Liver (tissue), 9 donors: ENCODE results near the gene SKOR1. TPM values are rescaled to one million over a fixed set of nuclear protein-coding genes. Genes with fewer than 3 reads are reported as not detected.

Experiments used
- DNase-seq: peaks from one replicate; pipeline ENCODE4 v3.0.0-alpha.2; 2017; ENCODE audit warnings: low spot score
- H3K27ac ChIP-seq, 2 donors: one replicate each; pipeline ENCODE4 v1.7.0; 2013; ENCODE audit warnings: inconsistent platforms in 2 of 2, low read length in 2 of 2, control low read depth in 1 of 2, low read depth in 1 of 2, mild to moderate bottlenecking in 1 of 2
- H3K27me3 ChIP-seq, 4 donors: one replicate each; pipeline versions ENCODE4 v1.6.1 to v1.7.0; 2013; ENCODE audit warnings: low read length in 3 of 4, inconsistent platforms in 1 of 4, mild to moderate bottlenecking in 1 of 4, moderate library complexity in 1 of 4; ENCODE audit not compliant: control insufficient read depth in 4 of 4, insufficient read depth in 4 of 4
- H3K36me3 ChIP-seq, 4 donors: one replicate each; pipeline versions ENCODE4 v1.6.1 to v1.7.0; 2013; ENCODE audit warnings: low read length in 3 of 4, mild to moderate bottlenecking in 3 of 4, low read depth in 1 of 4, moderate library complexity in 1 of 4; ENCODE audit not compliant: control insufficient read depth in 4 of 4, insufficient read depth in 3 of 4
- H3K4me1 ChIP-seq, 4 donors: one replicate each; pipeline versions ENCODE4 v1.6.1 to v1.7.0; 2013; ENCODE audit warnings: low read length in 3 of 4, mild to moderate bottlenecking in 3 of 4, moderate library complexity in 1 of 4; ENCODE audit not compliant: control insufficient read depth in 4 of 4, insufficient read depth in 4 of 4
- H3K4me3 ChIP-seq, 3 donors: one replicate each; pipeline versions ENCODE4 v1.6.1 to v1.7.0; 2013; ENCODE audit warnings: low read length in 3 of 3, control low read depth in 1 of 3, low read depth in 1 of 3, mild to moderate bottlenecking in 1 of 3
- H3K9ac ChIP-seq, 2 donors: one replicate each; pipeline ENCODE4 v1.7.0; 2013; ENCODE audit warnings: low read length in 2 of 2, mild to moderate bottlenecking in 2 of 2, moderate library complexity in 2 of 2, control low read depth in 1 of 2, low read depth in 1 of 2
- H3K9me3 ChIP-seq, 4 donors: one replicate each; pipeline versions ENCODE4 v1.6.1 to v1.7.0; 2013; ENCODE audit warnings: low read length in 3 of 4; ENCODE audit not compliant: control insufficient read depth in 4 of 4
- ATF3 ChIP-seq: IDR thresholded peaks from 2 replicates; pipeline ENCODE4 v1.6.1; 2016; ENCODE audit warnings: antibody characterized with exemption
- CTCF ChIP-seq: fragments of 150-350 bp; IDR thresholded peaks from 2 replicates; pipeline ENCODE4 v1.5.1; 2017; ENCODE audit warnings: improper control_type of control experiment, low read depth, low read length; ENCODE audit not compliant: missing input control
- EGR1 ChIP-seq, 2 donors: IDR thresholded peaks; 2 replicates each; pipeline ENCODE4 v1.6.1; 2016 to 2018; ENCODE audit warnings: antibody characterized with exemption in 2 of 2, low read depth in 2 of 2
- FOXA1 ChIP-seq: IDR thresholded peaks from 2 replicates; pipeline ENCODE4 v1.6.1; 2016; ENCODE audit warnings: antibody characterized with exemption
- FOXA2 ChIP-seq: IDR thresholded peaks from 2 replicates; pipeline ENCODE4 v1.6.1; 2016; ENCODE audit warnings: antibody characterized with exemption
- GABPA ChIP-seq, 2 donors: IDR thresholded peaks in 1 of 2; conservative IDR thresholded peaks in 1 of 2; 2 replicates each; pipeline ENCODE4 v1.6.1; 2016; ENCODE audit warnings: antibody characterized with exemption in 2 of 2, mild to moderate bottlenecking in 1 of 2, moderate library complexity in 1 of 2
- HNF4A ChIP-seq, 2 donors: conservative IDR thresholded peaks; 2 replicates each; pipeline ENCODE4 v1.6.1; 2016; ENCODE audit warnings: antibody characterized with exemption in 2 of 2, mild to moderate bottlenecking in 2 of 2
- JUND ChIP-seq, 2 donors: IDR thresholded peaks; 2 replicates each; pipeline ENCODE4 v1.6.1; 2016; ENCODE audit warnings: antibody characterized with exemption in 2 of 2
- MAX ChIP-seq: IDR thresholded peaks from 2 replicates; pipeline ENCODE4 v1.6.1; 2016; ENCODE audit warnings: antibody characterized with exemption
- NR2F2 ChIP-seq: IDR thresholded peaks from 2 replicates; pipeline ENCODE4 v1.6.1; 2016; ENCODE audit warnings: antibody characterized with exemption
- RAD21 ChIP-seq, 2 donors: IDR thresholded peaks; 2 replicates each; pipeline ENCODE4 v1.6.1; 2016; ENCODE audit warnings: antibody characterized with exemption in 2 of 2, mild to moderate bottlenecking in 2 of 2
- RXRA ChIP-seq, 2 donors: IDR thresholded peaks; 2 replicates each; pipeline ENCODE4 v1.6.1; 2017 to 2018; ENCODE audit warnings: antibody characterized with exemption in 2 of 2, mild to moderate bottlenecking in 1 of 2
- SP1 ChIP-seq: IDR thresholded peaks from 2 replicates; pipeline ENCODE4 v1.6.1; 2018; ENCODE audit warnings: antibody characterized with exemption, mild to moderate bottlenecking
- YY1 ChIP-seq: IDR thresholded peaks from 2 replicates; pipeline ENCODE4 v1.6.1; 2016; ENCODE audit warnings: antibody characterized with exemption, mild to moderate bottlenecking
- ZBTB33 ChIP-seq: IDR thresholded peaks from 2 replicates; pipeline ENCODE4 v1.6.1; 2016; ENCODE audit warnings: antibody characterized with exemption
- WGBS: extraction: QIAGEN DNeasy Blood & Tissue Kit; methylation state at CpG from one replicate; pipeline ENCODE4 v1.1.7; 2013; 5-methylcytosine and 5-hydroxymethylcytosine counted together
- polyA plus RNA-seq, 2 donors: library from polyadenylated mRNA; stranded (reverse) in 1 of 2; unstranded in 1 of 2; fragments of 200-250 nt in 1 of 2; fragments of >200 nt in 1 of 2; fragmentation: Nextera tagmentation in 1 of 2; extraction: Ambion mirVana in 1 of 2; gene quantifications; one replicate each; pipeline versions ENCODE4 v1.2.1 to v1.2.3, GENCODE V29; 2013 to 2015
- total RNA-seq, 2 donors: library from RNA; depleted of rRNA; stranded (reverse); fragments of >200 nt; gene quantifications; one replicate each; pipeline ENCODE4 v1.2.3, GENCODE V29; 2014
- donor health status: healthy.
- donor health status: healthy.
- donor health status: healthy.
- donor health status: healthy.
- donor health status: healthy.

SKOR1 gene
- total and polyA plus RNA-seq, 4 donors = 0.02 to 0.17 (median 0.05) TPM; not detected in 1

GRCh38 chr15:67792250-67792942 is 32.9 kb upstream of the SKOR1 start:
- Histone ChIP-seq H3K4me3 (no peak overlapping the region), H3K27me3 (no peaks in the 10 kb centered on the region), H3K36me3 (no peaks in the 10 kb centered on the region), H3K9me3 (no peaks in the 10 kb centered on the region), H3K27ac (no peak overlapping the region), H3K9ac (no peak overlapping the region), H3K4me1 (no peaks in the 10 kb centered on the region)
- WGBS = 91% methylated on average over 8 of the region's 8 CpGs
- TF ChIP-seq MAX (no peak), YY1 (no peak), NR2F2 (no peak), FOXA2 (no peak), EGR1 (IDR thresholded peaks at IDR 0.05; ENCODE audit: low read depth in 2 of 2) (no peak), RAD21 (IDR thresholded peaks at IDR 0.05) (no peak), RXRA (IDR thresholded peaks at IDR 0.05) (no peak), JUND (IDR thresholded peaks at IDR 0.05) (no peak), GABPA (IDR thresholded peaks at IDR 0.05 in 1 of 2, conservative IDR thresholded peaks at IDR 0.05 in 1 of 2) (no peak), SP1 (no peak), FOXA1 (no peak), HNF4A (conservative IDR thresholded peaks at IDR 0.05) (no peak)
- no peak for DNase-seq

GRCh38 chr15:67794832-67795574 is 30.3 kb upstream of the SKOR1 start:
- 94% methylated on average over 4 of the region's 4 CpGs for WGBS
- Histone ChIP-seq H3K27me3 (no peaks in the 10 kb centered on the region), H3K27ac (no peak overlapping the region), H3K36me3 (no peaks in the 10 kb centered on the region), H3K4me1 (no peaks in the 10 kb centered on the region), H3K9ac (no peak overlapping the region), H3K4me3 (no peak overlapping the region), H3K9me3 (no peaks in the 10 kb centered on the region)
- no peak for TF ChIP-seq CTCF
- DNase-seq = no peak

- WGBS = 82% methylated on average over 4 of the region's 4 CpGs
- TF ChIP-seq FOXA1 (no peak), ATF3 (no peak), RAD21 (IDR thresholded peaks at IDR 0.05) (no peak), EGR1 (IDR thresholded peaks at IDR 0.05; ENCODE audit: low read depth in 2 of 2) (no peak), ZBTB33 (no peak), HNF4A (conservative IDR thresholded peaks at IDR 0.05) (no peak), FOXA2 (no peak), MAX (no peak), NR2F2 (no peak)
Observed at GRCh38 chr15:67796196-67797127, 28.8 kb upstream of the SKOR1 start.

More at GRCh38 chr15:67796196-67797127, 28.8 kb upstream of the SKOR1 start:
- Histone ChIP-seq H3K4me1 (no peaks in the 10 kb centered on the region), H3K4me3 (no peak overlapping the region), H3K27me3 (no peaks in the 10 kb centered on the region), H3K9me3 (no peaks in the 10 kb centered on the region), H3K36me3 (no peaks in the 10 kb centered on the region), H3K9ac (no peak overlapping the region), H3K27ac (no peak overlapping the region)
- no peak for DNase-seq
